HUES6 (cell line): ENCODE results near the gene HOXC4.

Source experiments
- H3K27ac ChIP-seq: 2 replicates; pipeline ENCODE4 v1.7.0; 2013; ENCODE audit warnings: low read depth, mild to moderate bottlenecking, low read length, inconsistent platforms
- H3K27me3 ChIP-seq: 2 replicates; pipeline ENCODE4 v1.6.1; 2013; ENCODE audit warnings: low read length; ENCODE audit not compliant: control insufficient read depth, insufficient read depth
- H3K36me3 ChIP-seq: 2 replicates; pipeline ENCODE4 v1.6.1; 2013; ENCODE audit warnings: low read length; ENCODE audit not compliant: control insufficient read depth, insufficient read depth
- H3K4me1 ChIP-seq: 2 replicates; pipeline ENCODE4 v1.6.1; 2013; ENCODE audit warnings: low read length; ENCODE audit not compliant: control insufficient read depth, insufficient read depth
- H3K4me3 ChIP-seq: 2 replicates; pipeline ENCODE4 v1.5.1; 2013; ENCODE audit warnings: low read depth, low read length
- H3K9ac ChIP-seq: one replicate; pipeline ENCODE4 v1.6.1; 2013; ENCODE audit warnings: mild to moderate bottlenecking, low read length
- H3K9me3 ChIP-seq: 2 replicates; pipeline ENCODE4 v1.6.1; 2013; ENCODE audit warnings: low read depth, low read length; ENCODE audit not compliant: control insufficient read depth, insufficient read depth

HOXC4 gene

DNA sequence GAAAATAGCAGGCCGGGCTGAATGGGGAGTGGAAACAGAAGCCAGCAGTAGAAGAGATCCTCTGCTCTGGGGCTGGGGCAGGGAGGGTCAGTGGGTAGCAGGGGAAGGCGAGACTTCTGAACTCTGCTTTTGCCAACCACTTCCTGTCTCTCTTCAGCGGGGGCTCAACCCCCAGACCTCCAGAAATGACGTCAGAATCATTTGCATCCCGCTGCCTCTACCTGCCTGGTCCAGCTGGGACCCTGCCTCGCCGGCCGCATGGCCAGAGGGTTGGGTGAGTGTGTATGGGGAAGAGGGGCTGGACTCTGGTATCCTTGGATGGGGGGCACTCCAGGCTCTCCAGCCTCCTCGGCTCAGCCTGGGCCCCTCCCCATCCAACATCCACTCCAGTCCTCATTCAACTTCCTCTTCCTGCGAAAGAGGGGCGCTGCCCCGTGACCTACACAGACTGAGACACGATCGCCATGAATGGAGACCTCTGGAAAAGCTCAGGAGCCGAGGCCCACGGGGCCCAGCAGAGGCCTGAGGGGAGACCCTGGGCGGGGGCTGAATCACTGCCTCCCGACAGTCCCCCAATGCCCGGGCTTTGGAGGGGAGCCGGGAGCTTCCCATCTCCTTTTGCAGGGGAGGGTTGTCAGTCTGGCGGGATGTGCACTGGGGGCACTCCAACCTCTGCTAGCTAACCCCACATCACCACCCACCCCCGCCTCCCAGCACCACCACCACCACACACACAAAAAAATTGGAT lies 458 bp upstream of the HOXC4 start:
- Histone ChIP-seq H3K27me3 (peaks cover 99% of the 10 kb centered on the region), H3K9me3 (no peaks in the 10 kb centered on the region), H3K4me3 (peak overlapping the region; percentile 49), H3K9ac (peak overlapping the region; percentile 16), H3K36me3 (no peaks in the 10 kb centered on the region), H3K4me1 (peaks cover 46% of the 10 kb centered on the region), H3K27ac (no peak overlapping the region)

DNA sequence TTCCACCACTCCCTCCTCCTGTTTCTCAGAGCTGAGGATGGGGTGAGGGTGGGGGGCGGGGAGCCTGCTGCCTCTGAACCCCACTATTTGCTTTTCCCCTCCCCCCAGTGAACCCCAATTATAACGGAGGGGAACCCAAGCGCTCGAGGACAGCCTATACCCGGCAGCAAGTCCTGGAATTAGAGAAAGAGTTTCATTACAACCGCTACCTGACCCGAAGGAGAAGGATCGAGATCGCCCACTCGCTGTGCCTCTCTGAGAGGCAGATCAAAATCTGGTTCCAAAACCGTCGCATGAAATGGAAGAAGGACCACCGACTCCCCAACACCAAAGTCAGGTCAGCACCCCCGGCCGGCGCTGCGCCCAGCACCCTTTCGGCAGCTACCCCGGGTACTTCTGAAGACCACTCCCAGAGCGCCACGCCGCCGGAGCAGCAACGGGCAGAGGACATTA lies 1.1 kb downstream of the HOXC4 start:
- peaks cover 99% of the 10 kb centered on the region for H3K27me3 ChIP-seq
- H3K9ac ChIP-seq: no peak overlapping the region
- H3K27ac ChIP-seq: no peak overlapping the region
- H3K9me3 ChIP-seq: no peaks in the 10 kb centered on the region
- peak overlapping the region; percentile 31; the same call in 1 of the 2 replicates for H3K4me3 ChIP-seq
- H3K36me3 ChIP-seq: no peaks in the 10 kb centered on the region
- peaks cover 49% of the 10 kb centered on the region for H3K4me1 ChIP-seq

DNA sequence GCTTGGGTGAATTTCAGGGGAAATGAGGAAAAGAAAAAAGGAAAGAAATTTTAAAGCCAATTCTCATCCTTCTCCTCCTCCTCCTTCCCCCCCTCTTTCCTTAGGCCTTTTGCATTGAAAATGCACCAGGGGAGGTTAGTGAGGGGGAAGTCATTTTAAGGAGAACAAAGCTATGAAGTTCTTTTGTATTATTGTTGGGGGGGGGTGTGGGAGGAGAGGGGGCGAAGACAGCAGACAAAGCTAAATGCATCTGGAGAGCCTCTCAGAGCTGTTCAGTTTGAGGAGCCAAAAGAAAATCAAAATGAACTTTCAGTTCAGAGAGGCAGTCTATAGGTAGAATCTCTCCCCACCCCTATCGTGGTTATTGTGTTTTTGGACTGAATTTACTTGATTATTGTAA lies 1.9 kb downstream of the HOXC4 start:
- Histone ChIP-seq H3K4me1 (peaks cover 49% of the 10 kb centered on the region), H3K27me3 (peaks cover 99% of the 10 kb centered on the region), H3K4me3 (no peak overlapping the region)

DNA sequence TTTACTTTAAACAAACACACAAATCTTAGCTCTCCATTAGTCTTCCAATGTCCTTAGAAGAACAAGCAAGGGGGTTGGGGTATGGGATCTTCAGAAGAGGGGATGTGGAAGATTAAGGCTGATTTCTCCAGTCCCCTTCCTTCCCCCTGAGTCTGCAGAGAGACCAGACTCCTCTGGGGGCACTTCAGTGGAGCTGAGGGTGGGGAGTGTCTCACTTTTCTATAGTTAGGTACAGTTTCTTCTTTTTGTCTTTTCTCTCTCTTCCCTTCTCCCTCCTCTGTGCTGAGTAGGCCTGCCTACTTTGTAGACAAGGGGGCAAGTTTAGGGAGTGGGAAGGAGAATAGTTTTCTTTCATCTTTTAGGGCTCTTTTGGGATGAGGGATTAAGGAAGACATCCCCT lies 2.5 kb downstream of the HOXC4 start:
- H3K4me1 ChIP-seq: peaks cover 54% of the 10 kb centered on the region
- H3K9ac ChIP-seq: no peak overlapping the region
- peaks cover 99% of the 10 kb centered on the region for H3K27me3 ChIP-seq
- H3K9me3 ChIP-seq: no peaks in the 10 kb centered on the region
- no peaks in the 10 kb centered on the region for H3K36me3 ChIP-seq
- H3K27ac ChIP-seq: no peak overlapping the region
- no peak overlapping the region for H3K4me3 ChIP-seq

More for the DNA sequence above, 1.9 kb downstream of the HOXC4 start:
- H3K36me3 ChIP-seq: no peaks in the 10 kb centered on the region
- H3K9ac ChIP-seq: no peak overlapping the region
- no peak overlapping the region for H3K27ac ChIP-seq
- no peaks in the 10 kb centered on the region for H3K9me3 ChIP-seq

DNA sequence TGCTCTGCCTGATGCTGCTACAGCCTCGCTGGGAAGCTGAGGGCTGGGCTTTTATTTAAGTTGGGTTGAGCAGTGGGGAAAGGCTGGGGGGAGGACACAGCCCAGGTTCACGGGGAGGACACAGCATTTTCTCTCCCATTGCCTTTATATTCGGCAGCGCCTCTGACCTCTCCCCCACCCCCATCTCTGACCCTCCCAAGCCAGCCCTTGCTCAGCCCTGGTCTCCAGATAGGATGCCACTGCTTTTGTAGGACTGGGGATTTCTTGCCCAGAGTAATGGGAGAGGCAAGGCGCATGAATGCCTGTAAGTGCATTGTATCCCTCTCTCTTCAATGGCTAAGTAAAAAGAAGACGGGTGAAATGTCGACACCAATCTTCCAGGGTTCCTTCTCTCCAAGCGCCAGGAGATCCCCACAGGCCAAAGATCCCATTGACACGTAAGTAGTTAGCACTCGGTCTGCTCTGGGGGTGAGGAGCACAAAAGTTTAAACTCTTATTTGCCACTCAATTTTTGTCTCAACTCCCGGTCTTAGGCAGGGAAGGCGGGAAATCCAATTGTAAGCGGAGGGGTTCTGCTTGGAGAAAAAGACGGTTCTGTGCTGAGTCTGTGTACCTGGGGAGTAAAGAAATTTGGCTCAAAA lies 4.6 kb downstream of the HOXC4 start:
- Histone ChIP-seq H3K4me1 (peaks cover 41% of the 10 kb centered on the region), H3K9ac (no peak overlapping the region), H3K4me3 (no peak overlapping the region), H3K27me3 (peaks cover 99% of the 10 kb centered on the region), H3K36me3 (no peaks in the 10 kb centered on the region), H3K27ac (no peak overlapping the region), H3K9me3 (no peaks in the 10 kb centered on the region)

DNA sequence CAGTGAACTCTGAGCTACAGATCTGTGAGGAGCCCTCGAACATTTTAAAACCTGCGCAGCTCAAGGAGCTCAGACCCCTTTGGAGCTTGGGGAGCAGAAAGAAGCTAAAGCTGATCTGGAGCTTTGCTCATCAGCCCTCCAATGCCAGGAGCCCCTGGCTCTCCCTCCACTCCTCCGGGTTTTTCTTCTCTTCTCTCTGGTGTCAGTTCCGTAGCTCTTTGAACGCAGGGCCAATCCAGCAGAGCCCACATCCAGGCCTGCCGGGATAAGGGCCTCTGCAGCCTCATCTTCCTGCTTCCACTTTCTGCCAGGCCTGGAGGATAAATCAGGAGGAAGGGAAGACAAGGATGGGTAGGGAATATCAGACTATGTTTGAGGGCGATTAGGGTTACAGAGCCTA lies 6.0 kb downstream of the HOXC4 start:
- H3K27me3 ChIP-seq: peaks cover 98% of the 10 kb centered on the region
- no peak overlapping the region for H3K27ac ChIP-seq
- peaks cover 34% of the 10 kb centered on the region for H3K4me1 ChIP-seq
- no peak overlapping the region for H3K9ac ChIP-seq
- no peaks in the 10 kb centered on the region for H3K36me3 ChIP-seq
- no peak overlapping the region for H3K4me3 ChIP-seq
- H3K9me3 ChIP-seq: no peaks in the 10 kb centered on the region

DNA sequence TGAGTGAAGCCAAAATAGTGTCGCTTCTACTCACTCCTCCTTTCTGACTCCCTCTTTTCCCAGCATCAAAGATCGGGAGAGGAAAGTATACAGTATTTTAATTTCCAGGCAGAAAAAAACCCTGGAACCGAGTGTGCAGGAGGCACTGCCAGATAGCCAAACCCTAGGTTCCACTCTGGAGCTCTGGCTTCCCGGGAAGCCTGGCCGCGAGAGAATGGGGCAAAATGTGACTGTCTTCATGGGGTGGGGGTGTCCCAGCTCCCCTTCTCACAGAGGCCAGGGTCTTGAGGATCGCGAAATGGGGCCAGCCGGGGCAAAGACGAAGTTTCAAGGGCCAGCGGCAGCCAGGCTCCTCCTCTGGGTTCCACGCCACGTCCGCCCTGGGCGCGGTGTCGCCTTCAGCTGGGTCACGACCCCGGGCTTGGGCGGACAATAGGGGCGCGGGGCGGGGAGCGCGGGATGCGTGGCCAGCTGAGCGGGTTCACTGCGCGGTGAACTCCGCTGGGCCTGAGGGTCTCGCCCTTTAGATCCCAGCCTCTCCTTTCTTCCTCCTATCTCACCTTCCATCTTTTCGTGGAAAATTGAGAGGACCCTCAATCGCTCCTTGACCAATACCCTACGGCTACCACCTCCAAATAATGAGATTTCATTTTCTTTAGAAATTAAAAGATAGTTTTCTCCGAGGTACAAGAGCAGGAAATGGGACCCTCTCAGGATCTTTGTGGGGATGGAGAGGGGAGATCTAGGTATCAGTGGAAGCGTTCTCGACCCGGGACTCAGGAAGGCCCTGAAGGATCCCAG lies 6.7 kb downstream of the HOXC4 start:
- Histone ChIP-seq H3K4me1 (peaks cover 34% of the 10 kb centered on the region), H3K9me3 (no peaks in the 10 kb centered on the region), H3K27ac (no peak overlapping the region), H3K4me3 (0 out of 2 replicates have a peak overlapping the region, but pooled peaks have one; percentile 12), H3K36me3 (no peaks in the 10 kb centered on the region), H3K9ac (no peak overlapping the region), H3K27me3 (peaks cover 99% of the 10 kb centered on the region)

DNA sequence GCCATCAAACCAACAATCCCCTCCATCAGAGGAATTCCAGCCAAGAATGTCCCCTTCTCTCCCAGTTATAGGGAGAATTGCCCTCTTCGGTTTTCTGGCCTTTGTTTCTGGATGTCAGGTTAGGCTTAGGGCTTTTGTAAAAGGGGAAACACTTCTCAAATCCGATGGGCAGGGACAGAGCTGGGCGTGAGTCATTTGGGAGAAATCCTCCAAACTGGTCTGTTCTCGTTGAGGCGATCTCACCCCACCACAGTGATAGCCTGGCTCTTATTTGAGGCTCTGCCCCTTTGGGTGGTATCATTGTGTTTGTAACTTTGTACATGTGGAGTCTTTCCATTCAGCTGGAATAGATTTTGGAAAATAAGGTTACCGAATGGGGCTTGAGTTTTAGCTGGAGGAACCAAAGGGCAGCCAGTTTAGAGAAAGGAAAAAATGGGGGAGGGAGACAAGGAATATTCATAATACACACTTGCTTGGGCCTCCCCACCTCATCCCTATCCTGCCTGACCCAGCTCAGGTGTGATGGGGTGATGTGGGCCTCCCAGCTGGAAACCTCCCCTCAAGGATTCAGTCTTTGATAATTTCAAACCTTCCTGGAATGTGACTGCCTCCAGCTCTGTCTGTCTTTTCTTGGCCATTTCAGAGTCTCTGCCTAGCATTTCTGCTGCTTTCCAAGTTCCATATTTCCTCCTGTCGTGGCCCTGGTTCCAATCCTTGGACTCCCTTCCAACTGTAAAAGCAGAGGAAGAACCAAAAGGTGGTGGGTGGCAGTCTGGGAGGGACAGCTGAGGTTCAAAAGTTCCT lies 7.5 kb downstream of the HOXC4 start:
- peaks cover 99% of the 10 kb centered on the region for H3K27me3 ChIP-seq
- H3K4me3 ChIP-seq: no peak overlapping the region
- no peak overlapping the region for H3K27ac ChIP-seq
- peaks cover 29% of the 10 kb centered on the region for H3K4me1 ChIP-seq
- H3K9ac ChIP-seq: no peak overlapping the region
- no peaks in the 10 kb centered on the region for H3K9me3 ChIP-seq
- no peaks in the 10 kb centered on the region for H3K36me3 ChIP-seq

DNA sequence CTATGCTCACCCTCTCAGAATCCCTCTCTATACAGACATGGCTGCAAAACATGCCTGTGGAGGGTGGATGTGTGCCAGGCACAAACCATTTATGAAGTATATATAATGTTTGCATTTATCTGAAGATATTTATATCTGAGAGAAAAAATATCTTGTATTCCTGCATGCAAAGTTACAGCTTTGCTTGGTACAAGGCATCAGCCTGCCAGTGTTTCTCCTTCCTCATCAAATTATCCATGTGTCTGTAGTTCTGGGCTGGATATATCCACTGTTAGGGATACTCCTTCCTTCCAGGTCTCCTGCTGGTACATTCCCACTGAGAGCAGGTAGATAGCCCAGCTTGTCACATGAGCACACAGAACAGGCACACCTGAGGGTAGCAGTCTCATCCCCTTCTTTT lies 12.0 kb downstream of the HOXC4 start:
- Histone ChIP-seq H3K9ac (no peak overlapping the region), H3K27ac (no peak overlapping the region), H3K4me3 (no peak overlapping the region), H3K9me3 (no peaks in the 10 kb centered on the region), H3K36me3 (no peaks in the 10 kb centered on the region), H3K4me1 (peaks cover 10% of the 10 kb centered on the region; the same call in 1 of the 2 replicates), H3K27me3 (peaks cover 87% of the 10 kb centered on the region)

DNA sequence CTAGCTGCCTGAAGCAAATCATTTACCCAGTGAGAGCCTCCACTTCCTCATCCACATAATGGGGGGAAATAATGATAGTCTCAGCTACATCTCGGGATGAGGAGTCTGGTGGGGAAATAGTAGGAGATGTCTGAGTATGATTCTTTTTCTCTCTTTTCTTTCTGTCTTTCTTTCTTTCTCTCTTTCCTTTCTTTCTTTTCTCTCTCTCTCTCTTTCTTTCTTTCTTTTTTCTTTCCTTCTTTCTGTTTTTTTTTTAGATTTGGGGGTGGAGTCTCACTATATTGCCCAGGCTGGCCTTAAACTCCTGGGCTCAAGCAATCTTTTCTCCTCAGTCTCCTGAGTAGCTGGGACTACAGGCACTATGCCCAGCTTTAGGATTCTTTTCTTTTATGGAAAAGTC lies 12.8 kb downstream of the HOXC4 start:
- H3K9me3 ChIP-seq: no peaks in the 10 kb centered on the region
- H3K27me3 ChIP-seq: peaks cover 87% of the 10 kb centered on the region
- no peak overlapping the region for H3K4me3 ChIP-seq
- no peak overlapping the region for H3K9ac ChIP-seq
- H3K27ac ChIP-seq: no peak overlapping the region
- no peaks in the 10 kb centered on the region for H3K36me3 ChIP-seq
- 0 out of 2 replicates have a peak, but pooled peaks cover 3% of the 10 kb centered on the region for H3K4me1 ChIP-seq
